Measurements from ENCODE around the gene MED12L.
A peak's percentile ranks its signal among the peaks of the same experiment; 100 is the strongest.

Gene MED12L

DNA sequence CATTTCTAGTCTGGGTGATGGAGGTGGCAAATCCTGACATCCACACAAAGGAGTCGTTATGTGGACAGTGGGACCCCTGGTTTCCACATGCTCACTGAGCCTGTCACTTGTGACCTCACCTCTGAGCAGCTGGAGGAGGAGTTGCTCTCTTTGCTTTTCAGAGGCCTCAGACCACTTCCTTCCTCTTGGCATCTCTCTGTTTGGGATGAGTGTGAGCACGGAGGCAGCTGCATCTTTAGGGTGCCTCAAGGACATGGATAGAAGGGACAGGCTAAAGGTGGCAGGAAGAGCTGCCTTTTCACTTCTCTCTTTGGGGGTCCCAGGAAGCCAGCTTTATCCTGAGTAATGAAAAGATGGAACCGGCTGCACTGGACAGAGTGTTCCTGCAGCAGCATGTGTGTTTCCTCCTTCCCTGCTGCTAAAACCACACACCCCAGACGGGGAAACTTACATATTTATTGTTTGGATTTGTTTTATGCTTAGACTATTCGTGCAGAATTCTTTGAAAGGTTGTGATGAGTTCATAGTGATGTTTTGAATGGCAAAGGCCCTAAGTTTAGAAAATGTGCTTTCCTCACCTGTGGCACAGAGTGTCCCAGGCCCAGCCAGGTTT is 85.8 kb downstream of the MED12L start:
- peak in 1 of 3 donors; percentile 33 for DNase-seq (ENCODE audit: low read depth in 2 of 3, low spot score in 1 of 3)

DNA sequence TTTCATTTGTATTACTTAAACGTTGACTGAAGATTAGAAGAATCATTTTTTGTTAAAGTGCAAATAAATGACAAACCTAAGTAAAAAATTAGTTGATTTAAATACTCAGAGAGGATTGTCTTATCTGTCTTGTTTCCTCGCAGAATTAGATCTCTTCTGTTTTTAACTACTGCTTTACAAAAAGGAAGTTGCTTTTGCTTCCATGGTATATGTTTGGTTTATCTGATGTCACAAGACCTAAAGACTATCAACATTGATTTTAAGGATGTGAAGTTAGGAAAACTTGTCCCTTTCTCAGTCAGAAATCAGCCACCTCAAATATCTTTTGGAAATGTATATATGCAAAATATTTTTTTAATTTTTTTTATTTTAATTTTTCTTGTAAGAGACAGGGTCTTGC is 88.9 kb downstream of the MED12L start:
- no peak for DNase-seq (ENCODE audit: low read depth in 2 of 3, low spot score in 1 of 3)

DNA sequence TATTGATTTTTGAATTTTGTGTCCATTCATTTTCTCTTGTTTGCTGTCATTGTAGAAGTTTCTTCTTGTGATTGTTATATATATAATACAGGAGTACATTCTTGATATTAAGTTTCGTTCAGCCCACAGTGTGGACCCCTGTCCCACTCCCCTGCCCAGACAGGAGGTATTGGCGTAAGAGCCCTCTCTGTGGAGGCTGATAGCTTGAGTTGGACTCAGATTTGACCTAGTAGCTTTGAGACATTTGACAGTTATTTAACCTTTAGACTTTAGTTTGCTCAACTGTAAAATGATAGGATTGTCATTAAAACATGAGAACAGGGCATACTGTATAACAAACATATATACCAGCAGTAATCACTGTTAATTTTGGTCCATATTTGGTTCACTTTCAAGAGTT is 90.5 kb downstream of the MED12L start:
- no peak for DNase-seq (ENCODE audit: low read depth in 2 of 3, low spot score in 1 of 3)

DNA sequence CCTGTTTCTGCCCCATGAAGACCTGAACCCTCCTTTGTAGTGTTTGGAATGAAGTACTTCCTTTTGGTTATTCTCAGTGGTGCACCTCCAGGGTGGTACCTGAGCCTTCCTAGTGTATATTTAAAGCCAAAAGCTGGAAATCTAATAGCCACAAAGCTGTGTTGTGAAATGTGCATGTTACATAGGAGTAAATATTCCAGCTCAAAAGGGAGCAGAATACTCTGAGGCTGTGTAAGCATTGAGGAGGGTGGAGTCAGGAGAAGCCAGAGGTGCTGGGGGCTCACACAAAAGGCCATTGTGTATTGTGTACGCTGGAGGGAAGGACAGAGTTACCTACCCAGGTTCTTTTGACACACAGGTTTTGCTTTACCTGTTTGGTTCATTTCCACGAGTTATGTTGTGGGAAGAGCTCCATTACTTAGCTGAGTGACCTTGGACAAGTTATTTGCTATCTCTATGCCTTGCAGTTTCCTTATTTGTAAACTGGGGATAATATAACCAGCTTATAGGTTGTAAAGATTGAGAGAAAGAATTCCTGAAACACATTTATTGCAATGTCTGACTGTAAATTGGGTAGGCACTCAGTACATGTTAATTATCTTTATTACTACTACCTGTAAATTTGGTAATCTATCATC is 92.9 kb downstream of the MED12L start:
- DNase-seq (ENCODE audit: low read depth in 2 of 3, low spot score in 1 of 3) = no peak

DNA sequence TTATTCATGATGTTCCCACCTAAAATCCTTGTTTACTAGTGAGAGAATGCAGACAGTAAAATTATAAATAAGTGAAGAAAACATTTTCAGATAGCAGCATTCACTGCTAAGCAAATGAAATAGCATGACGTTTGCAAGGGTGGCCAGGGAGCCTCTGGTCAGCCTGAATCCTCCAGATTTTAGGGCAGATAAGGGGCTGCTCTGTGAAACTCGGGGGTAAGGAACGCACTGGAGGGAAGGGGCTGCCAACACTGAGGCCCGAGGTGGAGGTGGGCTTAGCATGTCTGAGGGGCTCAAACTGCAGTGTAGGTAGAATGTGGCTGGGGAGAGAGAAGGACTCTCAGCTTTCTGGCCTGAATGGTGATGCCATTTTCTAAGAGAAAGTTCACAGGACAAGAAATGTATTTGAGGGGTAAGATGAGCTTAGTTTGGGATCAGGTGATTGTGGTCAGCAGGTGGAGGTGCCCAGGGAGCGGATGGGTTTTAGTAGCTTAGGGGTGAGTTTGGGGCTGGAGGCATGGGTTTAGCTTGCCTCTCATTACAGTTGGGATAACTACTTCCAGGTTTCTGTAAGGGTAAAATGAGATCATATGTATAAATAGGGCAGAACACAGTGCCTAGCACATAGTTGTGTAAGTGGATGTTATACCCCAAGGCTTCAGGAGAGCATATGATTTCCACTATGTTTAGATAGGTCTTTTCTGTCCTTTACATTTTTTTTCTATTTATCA is 97.0 kb downstream of the MED12L start:
- no peak for DNase-seq (ENCODE audit: low read depth in 2 of 3, low spot score in 1 of 3)

DNA sequence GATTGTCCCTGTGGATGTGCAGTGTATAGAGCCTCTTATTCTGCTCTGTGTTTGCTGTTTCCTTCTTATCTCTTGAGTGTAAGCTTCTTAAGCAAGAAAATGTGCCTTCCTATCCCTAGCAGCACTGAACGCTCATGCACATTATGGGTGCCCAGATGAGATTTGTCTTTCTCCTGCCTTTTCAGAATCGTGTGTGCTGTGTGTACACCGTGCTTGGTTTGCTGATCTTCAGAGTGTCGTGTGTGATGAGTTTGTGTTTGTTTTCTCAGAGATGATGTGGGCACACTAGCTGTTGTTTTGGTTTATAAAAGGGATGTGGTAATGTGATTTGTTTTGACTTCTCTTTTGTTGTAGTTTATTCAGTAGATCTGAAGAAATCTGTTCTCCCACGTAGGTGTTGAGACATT is 97.8 kb downstream of the MED12L start:
- no peak for DNase-seq (ENCODE audit: low read depth in 2 of 3, low spot score in 1 of 3)

DNA sequence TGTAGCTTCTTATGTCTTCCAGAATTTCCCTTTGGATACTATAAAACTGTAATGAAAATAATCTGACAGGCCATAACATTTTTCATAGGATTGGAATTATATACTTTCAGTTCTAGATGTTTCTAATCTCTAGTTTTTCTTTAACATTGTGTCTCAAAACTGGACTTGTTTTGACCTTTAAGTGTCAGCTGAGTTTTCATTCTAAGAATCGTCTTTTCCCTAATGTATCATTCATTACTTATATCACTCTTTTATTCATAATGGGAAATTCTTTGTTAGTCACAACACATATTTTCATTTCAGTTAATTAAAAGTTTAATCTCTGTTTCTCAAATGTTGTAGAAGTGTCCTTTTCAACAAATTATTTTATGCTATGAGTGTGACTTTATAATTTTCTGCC is 105.6 kb downstream of the MED12L start:
- no peak for DNase-seq (ENCODE audit: low read depth in 2 of 3, low spot score in 1 of 3)

DNA sequence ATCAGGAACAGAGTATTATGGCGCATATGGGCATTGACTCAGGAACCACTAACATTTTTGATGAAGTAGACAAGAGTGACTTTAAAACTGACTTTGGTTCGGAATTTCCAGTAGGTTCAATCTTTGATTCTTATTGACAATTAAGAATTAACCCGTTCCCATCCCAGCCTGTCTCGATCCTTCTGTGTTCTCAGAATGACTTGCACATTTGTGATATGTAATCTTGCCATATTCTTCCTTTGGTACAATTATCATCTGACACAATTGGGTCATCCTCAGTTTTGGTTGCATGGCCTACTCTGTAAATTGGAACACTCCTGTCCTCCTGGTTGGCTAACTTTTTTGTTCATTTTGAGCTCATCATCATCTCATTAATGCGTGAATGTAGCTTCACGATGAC is 107.1 kb downstream of the MED12L start:
- DNase-seq (ENCODE audit: low read depth in 2 of 3, low spot score in 1 of 3) = no peak

DNA sequence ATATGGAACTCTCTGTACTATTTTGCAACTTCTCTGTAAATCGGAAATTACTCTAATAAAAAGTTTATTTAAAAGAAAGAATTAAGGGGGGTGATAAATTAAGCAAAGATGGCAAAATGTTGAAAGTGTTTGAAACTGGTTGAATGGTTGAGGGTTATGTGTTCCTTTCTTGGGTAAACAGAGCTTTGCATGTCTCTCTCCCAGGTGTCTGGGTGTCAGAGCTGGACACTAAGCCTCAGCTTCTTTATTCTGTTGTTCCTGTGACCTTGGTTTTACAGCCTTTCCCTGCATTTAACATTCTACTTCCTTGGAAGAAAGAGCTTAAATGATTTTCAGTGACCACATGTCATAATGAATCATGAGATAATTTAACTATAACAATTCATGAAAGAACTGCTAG is 110.4 kb downstream of the MED12L start:
- DNase-seq (ENCODE audit: low read depth in 2 of 3, low spot score in 1 of 3) = no peak

DNA sequence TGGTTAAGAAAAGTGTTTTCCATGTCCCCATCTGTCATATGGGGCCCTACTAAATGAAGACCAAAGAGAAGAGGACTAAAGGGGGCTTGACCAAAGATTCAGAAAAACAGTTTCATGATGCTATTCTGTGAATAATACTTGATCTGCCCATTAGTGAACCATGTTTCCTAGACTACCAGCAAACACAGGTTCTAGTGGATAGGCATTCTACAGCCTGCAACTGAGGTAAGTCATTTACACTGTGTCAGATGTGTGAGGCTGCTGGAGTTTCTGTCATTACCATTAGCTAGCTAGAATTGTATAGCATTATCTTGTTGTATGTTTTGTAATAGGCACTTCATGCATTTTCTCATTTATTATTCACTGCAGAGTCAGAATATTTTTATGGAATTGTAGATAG is 111.0 kb downstream of the MED12L start:
- DNase-seq (ENCODE audit: low read depth in 2 of 3, low spot score in 1 of 3) = no peak

DNA sequence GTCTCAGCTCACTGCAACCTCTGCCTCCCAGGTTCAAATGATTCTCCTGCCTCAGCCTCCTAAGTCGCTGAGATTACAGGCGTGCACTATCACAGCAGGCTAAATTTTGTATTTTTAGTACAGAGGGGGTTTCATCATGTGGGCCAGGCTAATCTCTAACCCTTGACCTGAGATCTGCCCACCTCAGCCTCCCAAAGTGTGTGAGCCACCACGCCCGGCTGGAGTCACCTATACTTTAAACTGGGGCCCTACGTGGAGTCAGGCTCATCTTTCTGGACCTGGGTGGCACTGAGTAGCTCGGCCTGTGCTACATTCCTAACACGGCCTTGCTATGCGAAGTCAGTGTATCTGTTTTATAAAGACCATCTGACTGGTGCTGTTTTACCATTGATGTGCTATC is 111.8 kb downstream of the MED12L start:
- no peak for DNase-seq (ENCODE audit: low read depth in 2 of 3, low spot score in 1 of 3)

DNA sequence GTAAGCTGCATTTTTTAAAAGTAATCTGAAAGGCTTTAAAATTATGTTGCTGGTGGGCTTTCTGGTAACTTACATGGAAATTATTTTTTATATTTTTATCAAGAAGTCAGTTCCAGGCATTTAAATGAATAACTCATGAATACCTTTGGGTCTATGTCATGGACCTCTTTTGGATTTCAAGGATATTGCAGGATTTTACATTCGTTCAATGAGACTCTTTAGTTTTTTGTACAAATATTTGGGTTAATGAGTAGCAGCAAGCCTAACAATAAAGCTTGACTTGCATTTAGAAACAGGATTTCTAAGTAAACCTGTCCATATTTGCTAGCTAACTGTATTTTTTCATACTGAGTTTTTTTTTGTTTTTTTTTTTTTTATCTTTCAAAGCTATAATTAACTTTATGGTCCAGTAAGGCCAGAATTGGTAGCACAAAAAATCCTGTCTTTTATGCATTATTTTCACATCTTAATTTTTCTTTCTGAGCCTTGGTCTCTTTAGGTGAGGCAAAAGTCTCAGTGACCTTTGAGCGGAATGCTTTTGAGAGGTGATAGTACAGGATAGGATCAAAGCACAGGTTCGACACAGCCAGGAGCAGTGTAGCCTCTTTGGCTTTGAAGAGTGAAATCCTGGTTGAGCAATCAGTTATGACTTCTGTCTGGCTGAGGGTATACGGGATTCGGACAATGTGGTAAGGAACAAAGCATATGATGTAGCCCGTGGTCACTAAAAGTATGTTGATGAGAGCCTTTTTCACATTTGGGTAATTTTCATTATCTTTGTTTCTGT is 112.7 kb downstream of the MED12L start:
- no peak for DNase-seq (ENCODE audit: low read depth in 2 of 3, low spot score in 1 of 3)

DNA sequence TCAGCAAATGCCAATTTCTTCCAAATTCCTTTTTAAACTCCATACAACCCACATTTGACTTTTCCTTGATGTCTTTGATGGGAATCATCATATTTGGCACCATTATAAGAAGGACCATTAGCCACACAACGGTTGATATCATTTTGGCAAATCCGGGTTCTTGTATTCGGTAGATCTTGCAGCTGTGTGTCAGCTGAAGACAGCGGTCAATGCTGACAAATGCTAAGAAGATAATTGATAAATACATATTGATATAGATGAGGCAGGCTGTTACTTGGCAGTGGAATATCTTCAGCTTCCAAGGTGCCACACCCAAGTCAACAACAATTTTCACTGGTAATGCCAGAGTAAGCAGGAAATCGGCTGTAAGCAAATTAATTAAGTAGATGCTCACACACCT is 113.4 kb downstream of the MED12L start:
- DNase-seq (ENCODE audit: low read depth in 2 of 3, low spot score in 1 of 3) = no peak

DNA sequence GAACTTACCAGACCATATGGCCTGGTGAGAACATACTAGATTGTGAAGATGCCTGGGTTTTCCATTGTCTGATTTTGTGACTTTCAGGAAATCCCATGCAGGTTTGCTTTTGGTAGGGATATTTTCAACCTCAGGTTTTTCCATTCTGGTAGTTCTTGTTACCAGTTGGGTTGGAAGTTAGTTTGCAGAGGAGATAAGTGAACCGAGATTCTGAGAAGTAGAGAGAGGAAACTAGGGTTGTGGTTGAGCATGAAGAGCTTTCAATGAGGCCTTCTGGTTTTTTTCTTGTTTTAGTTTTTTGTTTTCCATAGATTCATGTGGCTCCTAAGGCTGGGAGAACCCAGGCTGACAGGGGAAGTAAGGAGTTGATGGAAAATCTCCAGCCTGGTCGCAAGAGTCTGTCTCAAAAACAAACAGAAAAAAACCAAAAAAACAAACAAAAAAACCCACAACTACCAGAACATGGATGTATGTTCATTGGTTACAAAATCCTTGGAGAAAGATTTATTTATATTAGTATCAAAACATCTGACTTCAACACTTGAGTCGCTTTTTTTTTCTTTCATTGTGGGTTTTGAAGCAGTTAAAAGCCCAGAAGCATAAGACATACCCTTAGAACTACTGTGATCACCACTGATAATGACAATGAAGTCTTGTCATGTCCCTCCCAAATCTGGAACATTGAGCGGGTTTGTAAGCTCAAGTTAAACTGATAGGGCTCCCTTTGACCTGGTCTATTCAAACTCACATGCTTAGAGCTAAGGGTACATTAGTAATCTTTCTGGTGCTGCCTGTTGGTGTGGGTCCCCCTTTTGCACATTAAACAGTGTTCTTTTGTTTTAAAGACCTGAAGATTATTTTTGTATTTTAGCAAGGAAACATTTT is 114.3 kb downstream of the MED12L start:
- DNase-seq (ENCODE audit: low read depth in 2 of 3, low spot score in 1 of 3) = no peak

DNA sequence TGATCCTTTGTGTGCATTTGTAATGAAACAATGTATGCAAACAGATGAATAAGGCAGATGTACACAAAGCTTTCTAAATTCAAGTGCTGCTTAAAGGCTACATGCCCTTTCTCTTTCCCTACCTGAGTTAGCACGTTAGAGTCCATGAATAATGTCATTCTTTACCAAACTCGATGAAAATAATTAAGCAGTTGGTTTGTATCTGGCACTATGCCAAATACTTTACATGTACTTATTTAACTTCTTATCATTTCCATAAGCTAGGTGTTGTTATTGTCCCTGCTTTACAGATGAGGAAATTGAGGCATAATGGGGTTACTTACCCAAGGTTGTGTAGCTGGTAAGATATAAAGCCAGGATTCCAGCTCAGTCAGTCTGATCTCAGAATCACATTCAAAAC is 115.1 kb downstream of the MED12L start:
- no peak for DNase-seq (ENCODE audit: low read depth in 2 of 3, low spot score in 1 of 3)

DNA sequence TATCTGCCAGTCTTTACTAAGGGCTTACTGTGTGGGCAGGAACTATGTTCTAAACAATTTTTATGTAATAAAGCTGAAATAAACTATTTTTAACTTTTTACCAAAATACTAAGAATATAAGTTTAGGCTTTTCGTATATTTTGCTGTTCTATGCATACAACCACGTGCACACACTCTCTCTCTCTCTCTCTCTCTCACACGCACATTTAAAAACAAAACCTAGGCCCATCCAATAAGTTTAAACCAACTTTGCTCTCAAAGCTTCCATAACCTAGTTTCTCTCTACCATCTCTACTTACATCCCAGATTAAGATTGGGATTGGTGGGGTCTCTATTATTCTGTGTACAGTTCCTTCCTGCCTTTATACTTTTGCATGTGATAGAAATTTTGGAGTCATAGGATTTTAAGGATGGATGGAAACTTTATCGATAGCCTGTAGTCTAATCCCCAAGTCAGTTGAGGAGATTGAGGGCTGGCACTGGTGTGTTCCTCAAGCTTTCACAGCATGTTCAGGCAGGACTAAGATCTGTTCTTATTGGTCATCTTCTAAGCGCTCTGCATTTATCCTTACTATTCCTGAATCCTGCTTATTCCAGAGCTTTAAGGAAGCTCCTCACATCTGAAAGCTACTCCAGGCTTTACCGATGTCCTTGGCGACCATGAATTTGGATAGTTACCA is 115.7 kb downstream of the MED12L start:
- no peak for DNase-seq (ENCODE audit: low read depth in 2 of 3, low spot score in 1 of 3)

DNA sequence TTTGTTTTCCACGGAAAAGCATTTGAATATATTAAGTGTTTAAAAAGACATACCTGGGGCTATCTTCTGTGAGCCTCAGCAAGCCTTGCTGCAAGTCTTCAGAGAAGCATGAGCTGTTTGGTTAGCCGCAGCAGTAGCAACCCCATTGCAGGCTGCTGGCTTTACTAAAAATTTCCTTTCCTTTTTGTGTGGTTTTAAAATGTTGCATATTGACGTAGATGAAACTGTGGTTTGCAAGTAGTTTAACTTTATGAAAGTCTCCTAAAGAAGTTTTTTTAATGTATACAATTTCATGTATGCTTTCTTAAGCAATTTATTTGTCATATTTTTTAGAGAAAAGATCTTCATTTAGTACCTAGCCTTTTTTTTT is 117.6 kb downstream of the MED12L start, which contains the start of gene GPR171:
Gene GPR171 (minus strand): TSS at position 166 of the 370 bp plus-strand sequence. CDS start 3,830 bp downstream, outside the sequence.
- DNase-seq (ENCODE audit: low read depth in 2 of 3, low spot score in 1 of 3) = peak in 2 of 3 donors; percentile 50

DNA sequence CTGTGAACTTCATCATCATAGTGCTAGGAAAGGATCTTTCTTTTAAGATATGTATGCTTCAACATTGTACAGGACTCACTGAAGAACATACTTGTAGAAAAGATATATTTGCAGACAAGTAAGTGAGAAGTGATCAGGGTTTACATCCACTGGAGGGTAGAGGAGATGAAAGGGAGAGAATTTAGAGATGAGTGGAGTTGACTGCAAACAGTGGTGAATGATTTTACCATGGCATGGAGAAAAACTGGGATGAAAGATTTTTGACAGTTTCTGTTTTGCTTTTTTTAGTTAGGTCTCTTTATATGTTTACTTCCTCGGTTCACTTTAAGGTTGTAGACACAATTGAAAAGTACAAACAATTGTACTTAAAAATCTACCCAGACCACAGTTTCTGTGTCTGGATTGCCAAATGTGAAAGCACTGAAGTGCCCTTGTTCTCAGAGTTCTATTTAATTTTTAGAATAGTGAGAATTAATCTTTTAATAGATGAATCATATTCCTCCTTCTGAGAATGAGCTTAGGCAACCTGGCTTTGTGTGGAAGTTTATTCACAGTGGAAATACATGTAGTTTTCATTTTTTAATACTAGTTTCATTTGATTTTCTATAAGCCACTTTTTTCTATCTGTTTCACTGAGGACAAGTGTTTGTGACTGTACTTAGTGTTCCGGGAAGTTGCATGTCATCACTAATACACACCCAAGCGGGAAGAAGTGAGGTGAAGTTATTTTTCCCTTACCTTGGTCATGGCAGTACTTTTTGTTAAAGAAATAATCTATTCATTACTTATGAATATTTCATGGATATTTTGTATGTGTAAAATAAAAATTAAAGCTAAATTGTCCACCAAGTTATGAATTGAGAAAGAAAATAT is 119.3 kb downstream of the MED12L start:
- no peak for DNase-seq (ENCODE audit: low read depth in 2 of 3, low spot score in 1 of 3)

DNA sequence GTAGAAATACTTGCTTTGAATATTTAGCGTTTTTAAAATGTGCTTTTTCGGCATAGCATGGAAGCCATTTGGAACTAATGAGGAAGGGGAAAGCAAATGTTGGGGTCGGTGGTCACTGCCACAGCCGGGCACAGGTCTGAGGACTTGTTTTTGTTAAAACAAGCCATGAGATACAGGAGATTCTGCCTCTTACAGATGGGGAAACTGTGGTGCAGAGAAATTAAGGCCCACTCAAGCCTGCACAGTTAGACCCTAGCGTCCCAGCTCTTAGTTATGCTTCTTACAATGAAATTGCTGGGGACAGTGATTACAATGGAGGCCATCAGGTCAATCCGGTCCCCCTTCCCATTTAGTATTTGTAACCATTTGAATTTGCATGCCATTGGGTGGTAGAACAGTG is 120.0 kb downstream of the MED12L start:
- no peak for DNase-seq (ENCODE audit: low read depth in 2 of 3, low spot score in 1 of 3)
